GM12891 (cell line): ENCODE measurements around the gene HOXA11.

Experiments used
- PAX5 ChIP-seq: IDR thresholded peaks from 2 replicates; pipeline ENCODE4 v1.6.1; 2011; ENCODE audit warnings: low read length, moderate library complexity, mild to moderate bottlenecking; ENCODE audit not compliant: insufficient read depth, severe bottlenecking
- POLR2A ChIP-seq: IDR thresholded peaks from 2 replicates; pipeline ENCODE4 v1.6.1; 2011; ENCODE audit warnings: low read depth, low read length, control low read depth
- POLR2AphosphoS5 ChIP-seq: IDR thresholded peaks from 2 replicates; pipeline ENCODE4 v1.6.1; 2011; ENCODE audit warnings: low read depth, low read length, control low read depth
- POU2F2 ChIP-seq: IDR thresholded peaks from 2 replicates; pipeline ENCODE4 v1.6.1; 2011; ENCODE audit warnings: low read depth, mild to moderate bottlenecking, control low read depth, low read length, moderate library complexity
- SPI1 ChIP-seq: IDR thresholded peaks from 2 replicates; pipeline ENCODE4 v1.6.1; 2011; ENCODE audit warnings: low read depth, low read length, control low read depth
- TAF1 ChIP-seq: IDR thresholded peaks from 2 replicates; pipeline ENCODE4 v1.6.1; 2011; ENCODE audit warnings: low read depth, low read length, control low read depth

DNA sequence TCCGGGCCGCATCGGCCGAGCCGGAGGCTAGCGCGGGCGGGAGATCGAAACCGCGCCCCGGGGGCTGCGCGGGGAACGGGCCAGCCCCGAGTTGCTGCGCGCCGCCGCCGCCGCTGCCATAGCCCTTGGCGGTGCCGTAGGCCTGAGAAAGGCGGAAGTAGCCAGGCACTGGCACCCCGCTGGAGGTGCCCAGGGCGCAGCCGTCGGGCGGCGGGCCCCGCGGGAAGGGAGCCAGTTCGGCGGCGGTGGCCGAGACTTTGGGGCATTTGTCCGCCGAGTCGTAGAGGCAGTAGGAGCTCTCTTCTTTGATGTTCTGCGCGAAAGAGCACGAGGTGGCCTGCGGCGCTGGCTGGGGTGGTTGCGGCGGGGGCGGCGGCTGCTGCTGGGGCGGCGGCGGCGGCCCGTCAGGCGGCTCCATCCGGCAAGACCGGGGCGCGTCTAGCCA lies 11.5 kb downstream of the HOXA11 start:
- TF ChIP-seq TAF1 (no peak), POLR2A (no peak), POLR2AphosphoS5 (no peak), POU2F2 (no peak), PAX5 (no peak), SPI1 (no peak)
